ENCODE results near the gene PAPOLA.
A peak's percentile ranks its signal among the peaks of the same experiment; 100 is the strongest.
"Not testable (repeated sequence)": the region's sequence is repeated elsewhere in the genome, so short reads cannot be mapped to it uniquely, and the experiment has no call there.

PAPOLA gene

GRCh38 chr14:96501740-96502620 lies at the start of gene PAPOLA:
TSS of gene PAPOLA (plus strand) at chr14:96502382. CDS start at chr14:96502593, 211 bp downstream.
- no peak for FAIRE-seq
- peak; percentile 74 for DNase-seq (ENCODE audit: low spot score)

GRCh38 chr14:96452684-96453083 lies 49.5 kb upstream of the PAPOLA start:
- DNase-seq (ENCODE audit: low spot score) (no peak), FAIRE-seq (no peak)

GRCh38 chr14:96455588-96455987 lies 46.6 kb upstream of the PAPOLA start:
- no peak for FAIRE-seq
- no peak for DNase-seq (ENCODE audit: low spot score)

GRCh38 chr14:96459851-96460250 lies 42.3 kb upstream of the PAPOLA start:
- DNase-seq (ENCODE audit: low spot score): no peak
- FAIRE-seq: no peak

- DNase-seq (ENCODE audit: low spot score): no peak
Measured at GRCh38 chr14:96461950-96462798, 40.0 kb upstream of the PAPOLA start.

GRCh38 chr14:96464136-96464535 lies 38.0 kb upstream of the PAPOLA start:
- FAIRE-seq (no peak), DNase-seq (ENCODE audit: low spot score) (no peak)

More at GRCh38 chr14:96461950-96462798, 40.0 kb upstream of the PAPOLA start:
- FAIRE-seq: no peak

GRCh38 chr14:96466918-96467317 lies 35.3 kb upstream of the PAPOLA start:
- no peak for DNase-seq (ENCODE audit: low spot score)

GRCh38 chr14:96470331-96470730 lies 31.9 kb upstream of the PAPOLA start:
- FAIRE-seq (no peak), DNase-seq (ENCODE audit: low spot score) (no peak)

More at GRCh38 chr14:96466918-96467317, 35.3 kb upstream of the PAPOLA start:
- no peak for FAIRE-seq

- not testable (repeated sequence) for FAIRE-seq
Measured at GRCh38 chr14:96470967-96471366, 31.2 kb upstream of the PAPOLA start.

GRCh38 chr14:96478119-96478518 lies 24.1 kb upstream of the PAPOLA start:
- FAIRE-seq (no peak), DNase-seq (ENCODE audit: low spot score) (no peak)

More at GRCh38 chr14:96470967-96471366, 31.2 kb upstream of the PAPOLA start:
- DNase-seq (ENCODE audit: low spot score): not testable (repeated sequence)

GRCh38 chr14:96479435-96480146 lies 22.6 kb upstream of the PAPOLA start:
- DNase-seq (ENCODE audit: low spot score) (no peak), FAIRE-seq (no peak)

GRCh38 chr14:96481731-96482314 lies 20.4 kb upstream of the PAPOLA start:
- DNase-seq (ENCODE audit: low spot score): no peak
- FAIRE-seq: no peak

- DNase-seq (ENCODE audit: low spot score) (no peak), FAIRE-seq (no peak)
Measured at GRCh38 chr14:96482986-96483385, 19.2 kb upstream of the PAPOLA start.

GRCh38 chr14:96484399-96484798 lies 17.8 kb upstream of the PAPOLA start:
- no peak for FAIRE-seq

GRCh38 chr14:96486705-96487104 lies 15.5 kb upstream of the PAPOLA start:
- FAIRE-seq (no peak), DNase-seq (ENCODE audit: low spot score) (no peak)

More at GRCh38 chr14:96484399-96484798, 17.8 kb upstream of the PAPOLA start:
- DNase-seq (ENCODE audit: low spot score): no peak

- FAIRE-seq: no peak
Measured at GRCh38 chr14:96489327-96489726, 12.9 kb upstream of the PAPOLA start.

GRCh38 chr14:96493178-96493577 lies 9.0 kb upstream of the PAPOLA start:
- FAIRE-seq (no peak), DNase-seq (ENCODE audit: low spot score) (no peak)

More at GRCh38 chr14:96489327-96489726, 12.9 kb upstream of the PAPOLA start:
- no peak for DNase-seq (ENCODE audit: low spot score)

- DNase-seq (ENCODE audit: low spot score) (no peak), FAIRE-seq (no peak)
Measured at GRCh38 chr14:96494331-96494730, 7.9 kb upstream of the PAPOLA start.

GRCh38 chr14:96497087-96497486 lies 5.1 kb upstream of the PAPOLA start:
- DNase-seq (ENCODE audit: low spot score) (no peak), FAIRE-seq (no peak)

- no peak for DNase-seq (ENCODE audit: low spot score)
- no peak for FAIRE-seq
Measured at GRCh38 chr14:96497586-96497985, 4.6 kb upstream of the PAPOLA start.

- DNase-seq (ENCODE audit: low spot score) (no peak), FAIRE-seq (no peak)
Measured at GRCh38 chr14:96501217-96501739, 904 bp upstream of the PAPOLA start.
